Astrocyte (in vitro differentiated cells and primary cell): Measurements from ENCODE around the gene GIT1.

Experiments used
- EZH2 ChIP-seq: IDR thresholded peaks from 2 replicates; pipeline ENCODE4 v1.6.1; 2012; ENCODE audit warnings: mild to moderate bottlenecking, low read length, inconsistent platforms; ENCODE audit not compliant: insufficient read depth
- TF ChIP-seq, protein P1 (sequence below): IDR thresholded peaks from 2 replicates; pipeline ENCODE4 v1.5.1; 2011; ENCODE audit warnings: low read depth, mild to moderate bottlenecking, inconsistent platforms, low read length, moderate library complexity; ENCODE audit not compliant: insufficient read depth

DNA sequence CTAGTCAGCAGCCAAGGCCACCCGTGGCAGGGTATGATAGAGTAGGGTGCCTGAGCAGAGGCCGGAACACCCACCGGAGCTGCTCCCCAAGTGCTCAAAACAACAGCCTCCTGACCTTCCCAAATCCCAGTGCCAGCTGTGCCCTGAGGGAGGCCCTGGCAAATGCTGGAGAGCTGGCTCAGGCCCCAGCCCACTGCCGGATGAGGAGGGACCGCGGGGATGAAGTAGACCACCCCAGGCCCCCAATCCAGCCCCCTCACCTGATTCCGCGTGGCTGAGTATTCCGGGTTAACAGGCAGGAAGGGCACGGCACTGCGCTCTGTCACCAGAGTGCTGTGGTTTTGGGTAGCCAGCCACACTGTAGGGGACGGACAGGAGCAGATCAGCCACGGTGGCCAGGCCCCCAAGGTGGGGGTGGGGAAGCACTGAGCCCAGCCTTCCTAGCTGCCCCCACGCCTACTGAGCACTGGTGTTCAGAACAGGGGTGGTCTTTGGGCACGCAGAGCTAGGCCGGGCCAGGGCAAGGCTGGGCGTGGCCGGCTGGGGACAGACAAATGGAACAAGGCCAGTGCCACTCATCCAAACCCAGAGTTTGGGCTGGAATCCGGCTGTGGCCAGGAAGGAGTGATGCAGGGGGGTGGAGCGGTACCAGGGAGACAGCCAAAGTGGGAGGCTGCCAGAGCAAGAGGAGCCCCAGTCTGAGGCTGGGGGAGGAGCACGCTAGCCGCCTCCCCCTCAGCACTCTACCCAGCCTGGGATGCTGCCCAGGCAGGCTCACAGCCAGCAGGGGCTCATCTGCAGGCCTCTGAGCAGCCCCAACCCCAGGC lies 11.8 kb downstream of the GIT1 start:
- no peak for TF ChIP-seq EZH2
- TF ChIP-seq, protein P1, sequence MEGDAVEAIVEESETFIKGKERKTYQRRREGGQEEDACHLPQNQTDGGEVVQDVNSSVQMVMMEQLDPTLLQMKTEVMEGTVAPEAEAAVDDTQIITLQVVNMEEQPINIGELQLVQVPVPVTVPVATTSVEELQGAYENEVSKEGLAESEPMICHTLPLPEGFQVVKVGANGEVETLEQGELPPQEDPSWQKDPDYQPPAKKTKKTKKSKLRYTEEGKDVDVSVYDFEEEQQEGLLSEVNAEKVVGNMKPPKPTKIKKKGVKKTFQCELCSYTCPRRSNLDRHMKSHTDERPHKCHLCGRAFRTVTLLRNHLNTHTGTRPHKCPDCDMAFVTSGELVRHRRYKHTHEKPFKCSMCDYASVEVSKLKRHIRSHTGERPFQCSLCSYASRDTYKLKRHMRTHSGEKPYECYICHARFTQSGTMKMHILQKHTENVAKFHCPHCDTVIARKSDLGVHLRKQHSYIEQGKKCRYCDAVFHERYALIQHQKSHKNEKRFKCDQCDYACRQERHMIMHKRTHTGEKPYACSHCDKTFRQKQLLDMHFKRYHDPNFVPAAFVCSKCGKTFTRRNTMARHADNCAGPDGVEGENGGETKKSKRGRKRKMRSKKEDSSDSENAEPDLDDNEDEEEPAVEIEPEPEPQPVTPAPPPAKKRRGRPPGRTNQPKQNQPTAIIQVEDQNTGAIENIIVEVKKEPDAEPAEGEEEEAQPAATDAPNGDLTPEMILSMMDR: no peak
